GM12875 (cell line): Measurements from ENCODE around the gene EMC10.
A peak's percentile ranks its signal among the peaks of the same experiment; 100 is the strongest.

Experiments used
- H3K4me3 ChIP-seq: one replicate; pipeline ENCODE4 v1.5.1; 2011; ENCODE audit warnings: low read depth, low read length, control low read depth
- CTCF ChIP-seq: IDR thresholded peaks from 2 replicates; pipeline ENCODE4 v1.5.1; 2011; ENCODE audit warnings: low read depth, mild to moderate bottlenecking, control low read depth, inconsistent platforms, low read length, moderate library complexity, borderline replicate concordance; ENCODE audit not compliant: insufficient read depth

EMC10 gene

GRCh38 chr19:50455992-50456391, 20.3 kb upstream of the EMC10 start:
- TF ChIP-seq CTCF, result no peak

GRCh38 chr19:50457300-50457699, 19.0 kb upstream of the EMC10 start:
- no peak overlapping the region for H3K4me3 ChIP-seq
- no peak for TF ChIP-seq CTCF

More at GRCh38 chr19:50455992-50456391, 20.3 kb upstream of the EMC10 start:
- no peak overlapping the region for H3K4me3 ChIP-seq

- TF ChIP-seq CTCF, result no peak
- H3K4me3 ChIP-seq, result no peak overlapping the region
Measured at GRCh38 chr19:50458396-50459066, 17.8 kb upstream of the EMC10 start.

- TF ChIP-seq CTCF, result no peak
- no peak overlapping the region for H3K4me3 ChIP-seq
Measured at GRCh38 chr19:50459067-50459456, 17.2 kb upstream of the EMC10 start.

GRCh38 chr19:50459638-50460037, 16.7 kb upstream of the EMC10 start:
- TF ChIP-seq CTCF, result no peak

GRCh38 chr19:50460161-50460765, 16.0 kb upstream of the EMC10 start:
- no peak overlapping the region for H3K4me3 ChIP-seq
- TF ChIP-seq CTCF, result 0 out of 2 replicates have a peak, but pooled peaks have one; percentile 31

More at GRCh38 chr19:50459638-50460037, 16.7 kb upstream of the EMC10 start:
- H3K4me3 ChIP-seq, result no peak overlapping the region
